ENCODE measurements around the gene MTMR6. TPM values are rescaled to one million over a fixed set of nuclear protein-coding genes. Genes with fewer than 3 reads are reported as not detected.

Gene MTMR6
- total RNA-seq, 1 donor from 2014 or later, result 9.6 TPM

- no peak for TF ChIP-seq CTCF (IDR thresholded peaks at IDR 0.05; ENCODE audit: unreplicated experiment)
- DNase-seq (ENCODE audit: low spot score, unreplicated experiment), result no peak
- Mint-ChIP-seq H3K27me3 (no peaks in the 10 kb centered on the region), H3K27ac (no peak overlapping the region), H3K36me3 (ENCODE audit: insufficient read depth) (peaks cover 2% of the 10 kb centered on the region), H3K4me1 (ENCODE audit: low read depth) (peaks cover 2% of the 10 kb centered on the region), H3K9me3 (ENCODE audit: low read depth) (no peaks in the 10 kb centered on the region), H3K4me3 (ENCODE audit: low read depth) (no peak overlapping the region)
Measured at GRCh38 chr13:25280396-25280795, 6.9 kb downstream of the MTMR6 start.

DNA sequence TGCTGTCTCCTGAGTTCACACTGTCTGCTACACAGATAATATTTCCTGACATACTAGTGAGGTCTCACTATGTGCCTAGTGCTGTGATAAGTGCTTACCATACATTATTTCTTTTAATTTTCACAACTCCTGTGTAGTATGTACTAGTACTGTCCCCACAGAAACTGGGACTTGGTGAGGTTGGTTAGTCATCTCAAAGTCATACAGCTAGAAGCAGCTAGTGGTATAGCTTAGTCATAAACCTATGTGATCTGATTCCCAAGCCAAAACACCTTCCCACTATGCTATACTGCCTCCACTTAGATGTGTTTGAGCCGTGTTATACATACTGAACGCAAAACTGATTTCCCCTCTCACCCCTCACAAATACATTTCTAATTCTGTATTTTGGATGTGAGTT is 10.5 kb downstream of the MTMR6 start:
- DNase-seq (ENCODE audit: low spot score, unreplicated experiment), result no peak
- peaks cover 2% of the 10 kb centered on the region for H3K4me1 Mint-ChIP-seq (ENCODE audit: low read depth)
- peaks cover 7% of the 10 kb centered on the region for H3K36me3 Mint-ChIP-seq (ENCODE audit: insufficient read depth)
- no peak overlapping the region for H3K4me3 Mint-ChIP-seq (ENCODE audit: low read depth)
- TF ChIP-seq CTCF (IDR thresholded peaks at IDR 0.05; ENCODE audit: unreplicated experiment), result no peak
- no peak overlapping the region for H3K27ac Mint-ChIP-seq
- no peaks in the 10 kb centered on the region for H3K9me3 Mint-ChIP-seq (ENCODE audit: low read depth)
- H3K27me3 Mint-ChIP-seq, result no peaks in the 10 kb centered on the region

DNA sequence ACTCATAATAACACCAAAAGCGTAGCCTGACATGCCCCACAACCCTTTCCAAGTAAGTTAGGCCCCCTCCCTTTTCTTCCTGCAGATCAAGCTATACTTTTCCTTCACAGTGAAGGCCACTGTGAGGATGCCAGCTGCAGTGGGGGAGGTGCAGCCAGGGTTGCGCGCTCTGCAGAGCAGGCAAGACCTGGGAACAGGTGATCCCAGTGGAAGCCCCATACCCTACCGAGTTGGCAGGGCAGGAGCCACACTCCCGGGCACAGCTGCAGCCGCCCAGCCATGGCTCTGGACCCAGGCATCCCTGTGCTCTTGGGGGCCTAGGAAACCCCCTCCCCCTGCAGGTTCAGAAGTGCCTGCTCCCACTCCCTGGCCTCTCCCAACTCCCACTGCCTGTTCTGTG is 18.7 kb downstream of the MTMR6 start:
- Mint-ChIP-seq H3K4me3 (ENCODE audit: low read depth) (no peak overlapping the region), H3K4me1 (ENCODE audit: low read depth) (no peaks in the 10 kb centered on the region), H3K9me3 (ENCODE audit: low read depth) (no peaks in the 10 kb centered on the region), H3K36me3 (ENCODE audit: insufficient read depth) (peaks cover 18% of the 10 kb centered on the region), H3K27ac (no peak overlapping the region), H3K27me3 (no peaks in the 10 kb centered on the region)
- no peak for DNase-seq (ENCODE audit: low spot score, unreplicated experiment)
- no peak for TF ChIP-seq CTCF (IDR thresholded peaks at IDR 0.05; ENCODE audit: unreplicated experiment)

DNA sequence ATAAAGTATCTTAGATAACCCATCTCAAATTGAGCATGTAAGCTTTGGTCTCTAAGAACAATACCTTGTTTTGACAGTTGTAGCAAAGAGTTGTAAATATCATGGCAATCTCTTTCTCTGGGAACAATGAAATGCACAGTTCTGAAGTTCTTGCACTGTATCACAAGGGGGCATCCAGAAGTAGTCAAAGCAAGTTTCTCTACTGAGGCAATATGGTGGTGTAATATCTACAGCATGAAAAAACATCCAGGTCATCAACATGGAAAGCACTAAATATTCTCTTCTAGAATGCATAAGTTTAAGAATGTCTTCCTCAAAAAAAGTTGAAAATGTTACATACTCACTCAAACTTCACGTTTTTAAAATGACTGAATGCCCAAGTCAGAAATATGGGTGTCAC is 19.6 kb downstream of the MTMR6 start:
- Mint-ChIP-seq H3K4me3 (ENCODE audit: low read depth) (no peak overlapping the region), H3K9me3 (ENCODE audit: low read depth) (no peaks in the 10 kb centered on the region), H3K4me1 (ENCODE audit: low read depth) (no peaks in the 10 kb centered on the region), H3K36me3 (ENCODE audit: insufficient read depth) (peaks cover 18% of the 10 kb centered on the region), H3K27me3 (no peaks in the 10 kb centered on the region), H3K27ac (no peak overlapping the region)
- no peak for DNase-seq (ENCODE audit: low spot score, unreplicated experiment)
- TF ChIP-seq CTCF (IDR thresholded peaks at IDR 0.05; ENCODE audit: unreplicated experiment), result peak; percentile 20

DNA sequence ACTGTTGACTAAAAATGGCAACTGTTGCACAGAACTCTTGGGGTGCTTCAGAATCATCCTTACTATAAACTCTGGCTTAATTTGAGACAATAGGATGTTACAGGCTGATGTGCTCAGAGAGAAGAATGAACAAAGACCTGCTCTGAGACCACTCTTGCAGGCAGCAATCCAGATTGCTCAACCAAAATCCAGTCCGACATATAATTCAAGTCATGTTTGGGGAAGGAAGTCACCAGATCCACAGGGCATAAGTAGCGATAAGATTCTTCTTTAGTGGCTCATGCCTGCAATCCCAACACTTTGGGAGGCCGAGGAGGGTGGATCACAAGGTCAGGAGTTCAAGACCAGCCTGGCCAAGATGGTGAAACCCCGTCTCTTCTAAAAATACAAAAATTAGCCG is 20.6 kb downstream of the MTMR6 start:
- Mint-ChIP-seq H3K4me1 (ENCODE audit: low read depth) (no peaks in the 10 kb centered on the region), H3K36me3 (ENCODE audit: insufficient read depth) (peaks cover 12% of the 10 kb centered on the region), H3K27ac (no peak overlapping the region), H3K9me3 (ENCODE audit: low read depth) (no peaks in the 10 kb centered on the region), H3K4me3 (ENCODE audit: low read depth) (no peak overlapping the region), H3K27me3 (no peaks in the 10 kb centered on the region)
- no peak for TF ChIP-seq CTCF (IDR thresholded peaks at IDR 0.05; ENCODE audit: unreplicated experiment)
- no peak for DNase-seq (ENCODE audit: low spot score, unreplicated experiment)
